Measurements from ENCODE around the gene HCN3. TPM values are rescaled to one million over a fixed set of nuclear protein-coding genes. Genes with fewer than 3 reads are reported as not detected.
"Not testable (repeated sequence)": the region's sequence is repeated elsewhere in the genome, so short reads cannot be mapped to it uniquely, and the experiment has no call there.

HCN3 gene
- total RNA-seq, 4 donors from 2014 or later, result 6.6 to 12.8 (median 10.4) TPM

DNA sequence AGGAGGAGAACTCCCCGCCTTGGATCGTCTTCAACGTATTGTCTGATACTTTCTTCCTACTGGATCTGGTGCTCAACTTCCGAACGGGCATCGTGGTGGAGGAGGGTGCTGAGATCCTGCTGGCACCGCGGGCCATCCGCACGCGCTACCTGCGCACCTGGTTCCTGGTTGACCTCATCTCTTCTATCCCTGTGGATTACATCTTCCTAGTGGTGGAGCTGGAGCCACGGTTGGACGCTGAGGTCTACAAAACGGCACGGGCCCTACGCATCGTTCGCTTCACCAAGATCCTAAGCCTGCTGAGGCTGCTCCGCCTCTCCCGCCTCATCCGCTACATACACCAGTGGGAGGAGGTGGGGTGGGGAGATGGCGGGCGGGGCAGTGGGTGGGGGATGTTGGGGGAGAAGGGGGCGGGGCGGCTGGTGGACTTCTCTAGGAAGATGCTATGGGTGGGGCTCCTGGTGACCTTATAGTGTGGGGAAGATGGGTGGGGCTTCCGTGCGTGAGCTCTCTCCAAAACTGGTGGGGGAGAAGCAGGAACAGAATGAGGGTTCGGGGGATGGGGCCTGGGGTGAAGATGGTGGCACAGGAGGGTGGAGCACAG is 5.3 kb downstream of the HCN3 start:
- Histone ChIP-seq H3K4me3 (no peak overlapping the region), H3K36me3 (peaks cover 2% of the 10 kb centered on the region), H3K4me1 (peaks cover 14% of the 10 kb centered on the region), H3K27me3 (no peaks in the 10 kb centered on the region), H3K27ac (no peak overlapping the region), H3K9me3 (no peaks in the 10 kb centered on the region)
- TF ChIP-seq EP300 (IDR thresholded peaks at IDR 0.05) (no peak), POLR2AphosphoS5 (IDR thresholded peaks at IDR 0.05) (no peak), POLR2A (IDR thresholded peaks at IDR 0.05) (no peak)
- TF ChIP-seq, protein P1, sequence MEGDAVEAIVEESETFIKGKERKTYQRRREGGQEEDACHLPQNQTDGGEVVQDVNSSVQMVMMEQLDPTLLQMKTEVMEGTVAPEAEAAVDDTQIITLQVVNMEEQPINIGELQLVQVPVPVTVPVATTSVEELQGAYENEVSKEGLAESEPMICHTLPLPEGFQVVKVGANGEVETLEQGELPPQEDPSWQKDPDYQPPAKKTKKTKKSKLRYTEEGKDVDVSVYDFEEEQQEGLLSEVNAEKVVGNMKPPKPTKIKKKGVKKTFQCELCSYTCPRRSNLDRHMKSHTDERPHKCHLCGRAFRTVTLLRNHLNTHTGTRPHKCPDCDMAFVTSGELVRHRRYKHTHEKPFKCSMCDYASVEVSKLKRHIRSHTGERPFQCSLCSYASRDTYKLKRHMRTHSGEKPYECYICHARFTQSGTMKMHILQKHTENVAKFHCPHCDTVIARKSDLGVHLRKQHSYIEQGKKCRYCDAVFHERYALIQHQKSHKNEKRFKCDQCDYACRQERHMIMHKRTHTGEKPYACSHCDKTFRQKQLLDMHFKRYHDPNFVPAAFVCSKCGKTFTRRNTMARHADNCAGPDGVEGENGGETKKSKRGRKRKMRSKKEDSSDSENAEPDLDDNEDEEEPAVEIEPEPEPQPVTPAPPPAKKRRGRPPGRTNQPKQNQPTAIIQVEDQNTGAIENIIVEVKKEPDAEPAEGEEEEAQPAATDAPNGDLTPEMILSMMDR (IDR thresholded peaks at IDR 0.05), result no peak
- 93% methylated on average over 25 of the region's 29 CpGs for WGBS
- no peak for DNase-seq (ENCODE audit: low spot score in 2 of 2)

DNA sequence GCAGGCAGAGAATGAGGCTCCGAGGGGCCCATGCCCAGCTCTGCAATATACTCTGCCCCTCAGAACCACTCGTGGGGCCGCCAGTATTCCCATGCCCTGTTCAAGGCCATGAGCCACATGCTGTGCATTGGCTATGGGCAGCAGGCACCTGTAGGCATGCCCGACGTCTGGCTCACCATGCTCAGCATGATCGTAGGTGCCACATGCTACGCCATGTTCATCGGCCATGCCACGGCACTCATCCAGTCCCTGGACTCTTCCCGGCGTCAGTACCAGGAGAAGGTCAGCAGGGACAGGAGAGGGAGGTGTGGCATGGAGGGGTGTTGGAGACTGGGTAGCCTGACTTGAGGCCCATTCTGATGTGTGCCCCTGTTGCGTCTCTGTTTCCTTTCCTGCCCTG is 7.2 kb downstream of the HCN3 start:
- no peaks in the 10 kb centered on the region for H3K9me3 ChIP-seq

DNA sequence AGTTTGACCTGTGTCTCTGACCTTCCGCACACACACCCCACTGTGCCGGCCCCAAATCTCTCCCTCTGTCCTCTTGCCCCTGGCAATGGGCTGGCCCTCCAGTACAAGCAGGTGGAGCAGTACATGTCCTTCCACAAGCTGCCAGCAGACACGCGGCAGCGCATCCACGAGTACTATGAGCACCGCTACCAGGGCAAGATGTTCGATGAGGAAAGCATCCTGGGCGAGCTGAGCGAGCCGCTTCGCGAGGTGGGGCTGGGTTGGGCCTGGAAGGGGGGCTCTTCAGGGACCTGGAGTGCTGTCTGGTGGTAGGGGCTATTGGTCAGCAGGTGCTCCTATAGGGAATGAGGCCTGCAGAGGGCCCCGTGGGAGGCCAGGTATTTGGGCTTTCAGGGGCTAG is 7.8 kb downstream of the HCN3 start:
- 90% methylated on average over 14 of the region's 14 CpGs for WGBS

More for the DNA sequence above, 7.2 kb downstream of the HCN3 start:
- Histone ChIP-seq H3K4me1 (no peaks in the 10 kb centered on the region), H3K4me3 (no peak overlapping the region), H3K27me3 (no peaks in the 10 kb centered on the region), H3K36me3 (peaks cover 9% of the 10 kb centered on the region), H3K27ac (no peak overlapping the region)
- no peak for DNase-seq (ENCODE audit: low spot score in 2 of 2)
- TF ChIP-seq POLR2A (IDR thresholded peaks at IDR 0.05) (no peak), POLR2AphosphoS5 (IDR thresholded peaks at IDR 0.05) (no peak), EP300 (IDR thresholded peaks at IDR 0.05) (no peak)
- WGBS, result 97% methylated on average over 10 of the region's 12 CpGs

DNA sequence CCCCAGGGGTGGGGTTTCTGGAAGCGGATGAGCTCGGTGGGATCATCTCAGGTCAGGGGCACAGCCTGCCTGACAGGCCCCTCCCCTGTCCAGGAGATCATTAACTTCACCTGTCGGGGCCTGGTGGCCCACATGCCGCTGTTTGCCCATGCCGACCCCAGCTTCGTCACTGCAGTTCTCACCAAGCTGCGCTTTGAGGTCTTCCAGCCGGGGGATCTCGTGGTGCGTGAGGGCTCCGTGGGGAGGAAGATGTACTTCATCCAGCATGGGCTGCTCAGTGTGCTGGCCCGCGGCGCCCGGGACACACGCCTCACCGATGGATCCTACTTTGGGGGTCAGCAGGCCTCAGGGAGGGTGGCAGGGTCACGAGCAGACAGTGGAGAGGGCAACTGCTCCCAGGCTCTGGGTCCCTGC is 8.4 kb downstream of the HCN3 start:
- Histone ChIP-seq H3K36me3 (peaks cover 9% of the 10 kb centered on the region), H3K27me3 (no peaks in the 10 kb centered on the region), H3K27ac (no peak overlapping the region), H3K4me3 (no peak overlapping the region), H3K4me1 (no peaks in the 10 kb centered on the region), H3K9me3 (no peaks in the 10 kb centered on the region)
- no peak for TF ChIP-seq POLR2AphosphoS5 (IDR thresholded peaks at IDR 0.05)
- TF ChIP-seq EP300 (IDR thresholded peaks at IDR 0.05), result no peak
- TF ChIP-seq, protein P1 (IDR thresholded peaks at IDR 0.05), result no peak
- TF ChIP-seq POLR2A (IDR thresholded peaks at IDR 0.05), result no peak
- DNase-seq (ENCODE audit: low spot score in 2 of 2), result no peak
- WGBS, result 94% methylated on average over 8 of the region's 18 CpGs

More for the DNA sequence above, 7.8 kb downstream of the HCN3 start:
- no peak overlapping the region for H3K4me3 ChIP-seq
- DNase-seq (ENCODE audit: low spot score in 2 of 2), result no peak
- TF ChIP-seq POLR2A (IDR thresholded peaks at IDR 0.05), result no peak
- H3K27me3 ChIP-seq, result no peaks in the 10 kb centered on the region
- H3K4me1 ChIP-seq, result no peaks in the 10 kb centered on the region
- H3K27ac ChIP-seq, result no peak overlapping the region
- no peaks in the 10 kb centered on the region for H3K9me3 ChIP-seq
- H3K36me3 ChIP-seq, result peaks cover 9% of the 10 kb centered on the region

DNA sequence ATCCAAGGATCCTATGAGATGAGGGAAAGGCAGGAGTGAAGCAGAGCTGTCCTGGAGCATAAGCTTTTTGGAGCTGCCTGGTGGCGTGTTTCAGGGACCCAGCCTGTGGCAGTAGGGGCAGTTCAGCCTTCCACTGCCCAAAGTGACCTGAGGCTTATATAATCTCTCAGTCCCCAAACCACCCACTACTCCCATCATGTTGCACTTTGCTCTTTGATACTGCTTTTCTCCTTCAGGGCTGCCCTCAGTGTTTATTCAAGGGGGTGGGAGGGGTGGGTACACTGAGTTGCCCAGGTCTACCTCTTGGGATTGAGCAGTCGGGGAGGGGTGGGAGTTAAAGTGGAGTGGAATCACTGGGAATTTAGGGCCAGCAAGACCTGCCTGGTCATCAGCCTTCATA is 9.3 kb downstream of the HCN3 start:
- WGBS, result 93% methylated on average over 2 of the region's 2 CpGs
- no peaks in the 10 kb centered on the region for H3K4me1 ChIP-seq
- H3K27ac ChIP-seq, result no peak overlapping the region
- no peak for TF ChIP-seq POLR2A (IDR thresholded peaks at IDR 0.05)
- TF ChIP-seq, protein P1 (IDR thresholded peaks at IDR 0.05), result no peak
- TF ChIP-seq EP300 (IDR thresholded peaks at IDR 0.05), result no peak
- TF ChIP-seq POLR2AphosphoS5 (IDR thresholded peaks at IDR 0.05), result no peak
- H3K9me3 ChIP-seq, result no peaks in the 10 kb centered on the region
- no peak overlapping the region for H3K4me3 ChIP-seq
- no peak for DNase-seq (ENCODE audit: low spot score in 2 of 2)
- H3K27me3 ChIP-seq, result no peaks in the 10 kb centered on the region
- H3K36me3 ChIP-seq, result peaks cover 9% of the 10 kb centered on the region

DNA sequence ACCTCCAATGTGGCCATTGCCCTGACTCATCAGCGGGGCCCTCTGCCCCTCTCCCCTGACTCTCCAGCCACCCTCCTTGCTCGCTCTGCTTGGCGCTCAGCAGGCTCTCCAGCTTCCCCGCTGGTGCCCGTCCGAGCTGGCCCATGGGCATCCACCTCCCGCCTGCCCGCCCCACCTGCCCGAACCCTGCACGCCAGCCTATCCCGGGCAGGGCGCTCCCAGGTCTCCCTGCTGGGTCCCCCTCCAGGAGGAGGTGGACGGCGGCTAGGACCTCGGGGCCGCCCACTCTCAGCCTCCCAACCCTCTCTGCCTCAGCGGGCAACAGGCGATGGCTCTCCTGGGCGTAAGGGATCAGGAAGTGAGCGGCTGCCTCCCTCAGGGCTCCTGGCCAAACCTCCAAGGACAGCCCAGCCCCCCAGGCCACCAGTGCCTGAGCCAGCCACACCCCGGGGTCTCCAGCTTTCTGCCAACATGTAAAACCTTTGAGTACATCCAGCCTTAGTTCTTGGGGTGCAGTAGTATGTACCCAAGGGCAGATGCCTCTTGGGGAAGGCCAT is 10.8 kb downstream of the HCN3 start:
- no peak for DNase-seq (ENCODE audit: low spot score in 2 of 2)
- no peak for TF ChIP-seq EP300 (IDR thresholded peaks at IDR 0.05)
- TF ChIP-seq, protein P1 (IDR thresholded peaks at IDR 0.05), result no peak
- no peak for TF ChIP-seq POLR2AphosphoS5 (IDR thresholded peaks at IDR 0.05)
- no peak for TF ChIP-seq POLR2A (IDR thresholded peaks at IDR 0.05)
- H3K9me3 ChIP-seq, result no peaks in the 10 kb centered on the region
- H3K27me3 ChIP-seq, result no peaks in the 10 kb centered on the region
- 91% methylated on average over 11 of the region's 21 CpGs for WGBS
- no peak overlapping the region for H3K4me3 ChIP-seq
- H3K4me1 ChIP-seq, result no peaks in the 10 kb centered on the region
- peaks cover 9% of the 10 kb centered on the region for H3K36me3 ChIP-seq
- H3K27ac ChIP-seq, result no peak overlapping the region

DNA sequence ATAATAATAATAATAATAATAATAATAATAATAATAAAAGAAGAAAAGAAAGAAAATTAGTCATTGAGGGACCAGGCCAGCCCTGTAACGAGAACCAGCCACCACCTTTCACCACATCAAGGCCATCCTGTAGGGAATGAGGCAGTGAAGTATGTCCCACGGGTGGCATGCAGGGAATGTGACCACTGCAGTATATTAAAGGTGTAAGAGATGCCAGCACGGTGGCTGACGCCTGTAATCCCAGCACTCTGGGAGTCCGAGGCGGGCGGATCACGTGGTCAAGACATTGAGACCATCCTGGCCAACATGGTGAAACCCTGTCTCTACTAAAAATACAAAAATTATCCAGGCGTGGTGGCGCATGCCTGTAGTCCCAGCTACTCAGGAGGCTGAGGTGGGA is 13.7 kb downstream of the HCN3 start:
- WGBS, result 81% methylated on average over 10 of the region's 10 CpGs
- DNase-seq (ENCODE audit: low spot score in 2 of 2); H3K27ac ChIP-seq; H3K4me3 ChIP-seq; H3K9me3 ChIP-seq; H3K36me3 ChIP-seq: not testable (repeated sequence)
- Histone ChIP-seq H3K27me3 (peaks cover 22% of the 10 kb centered on the region), H3K4me1 (peaks cover 15% of the 10 kb centered on the region)
